Glomerular endothelial cell (primary cell): ENCODE data around the gene NINJ1. TPM values are rescaled to one million over a fixed set of nuclear protein-coding genes. Genes with fewer than 3 reads are reported as not detected.

Experiments
- DNase-seq: peaks from one replicate; pipeline ENCODE4 v3.0.0-alpha.2; 2011; ENCODE audit warnings: low read depth, low spot score; ENCODE audit errors: extremely low read depth
- total RNA-seq: library from RNA; depleted of rRNA; stranded (reverse); fragments of >200 nt; gene quantifications from 2 replicates; pipeline ENCODE4 v1.2.3, GENCODE V29; 2015

NINJ1 gene
- total RNA-seq, 1 donor from 2014 or later, result 150 TPM

GRCh38 chr9:93091056-93091452, 43.0 kb downstream of the NINJ1 start:
- no peak for DNase-seq

- DNase-seq, result no peak
Measured at GRCh38 chr9:93090091-93090655, 43.9 kb downstream of the NINJ1 start.

GRCh38 chr9:93089481-93089991, 44.5 kb downstream of the NINJ1 start:
- no peak for DNase-seq

GRCh38 chr9:93089024-93089423, 45.0 kb downstream of the NINJ1 start:
- no peak for DNase-seq

- DNase-seq, result no peak
Measured at GRCh38 chr9:93088656-93089015, 45.4 kb downstream of the NINJ1 start.

- DNase-seq, result no peak
Measured at GRCh38 chr9:93087971-93088655, 45.9 kb downstream of the NINJ1 start.

GRCh38 chr9:93086447-93087224, 47.4 kb downstream of the NINJ1 start:
- DNase-seq, result no peak

- DNase-seq, result no peak
Measured at GRCh38 chr9:93085676-93086075, 48.4 kb downstream of the NINJ1 start.

- no peak for DNase-seq
Measured at GRCh38 chr9:93084471-93084881, 49.6 kb downstream of the NINJ1 start.

- DNase-seq, result no peak
Measured at GRCh38 chr9:93083592-93084470, 50.2 kb downstream of the NINJ1 start.

- no peak for DNase-seq
Measured at GRCh38 chr9:93082841-93083411, 51.1 kb downstream of the NINJ1 start.

- DNase-seq, result no peak
Measured at GRCh38 chr9:93081931-93082330, 52.1 kb downstream of the NINJ1 start.

GRCh38 chr9:93081081-93081529, 52.9 kb downstream of the NINJ1 start:
- no peak for DNase-seq

GRCh38 chr9:93080406-93080805, 53.6 kb downstream of the NINJ1 start:
- no peak for DNase-seq

- no peak for DNase-seq
Measured at GRCh38 chr9:93079371-93079770, 54.7 kb downstream of the NINJ1 start.

GRCh38 chr9:93077811-93078210, 56.2 kb downstream of the NINJ1 start:
- no peak for DNase-seq

- no peak for DNase-seq
Measured at GRCh38 chr9:93077367-93077766, 56.7 kb downstream of the NINJ1 start.

GRCh38 chr9:93076792-93077128, 57.3 kb downstream of the NINJ1 start:
- no peak for DNase-seq

- DNase-seq, result no peak
Measured at GRCh38 chr9:93076101-93076791, 57.8 kb downstream of the NINJ1 start.

- no peak for DNase-seq
Measured at GRCh38 chr9:93072383-93072795, 61.7 kb downstream of the NINJ1 start.
